Bronchial epithelial cell (primary cell): ENCODE data around the gene CIT. TPM values are rescaled to one million over a fixed set of nuclear protein-coding genes. Genes with fewer than 3 reads are reported as not detected.

ENCODE experiments used
- DNase-seq: peaks from one replicate; pipeline ENCODE4 v3.0.0-alpha.2; 2010; ENCODE audit warnings: low read depth
- FAIRE-seq: peaks from 2 replicates; lab custom pipeline; 2011; peaks lifted over from hg19 to GRCh38; lab: Jason Lieb, UNC
- H3K27me3 ChIP-seq: 2 replicates; pipeline ENCODE4 v1.5.1; 2011; ENCODE audit warnings: low read length; ENCODE audit not compliant: control insufficient read depth, insufficient read depth
- H3K36me3 ChIP-seq: 2 replicates; pipeline ENCODE4 v1.5.1; 2011; ENCODE audit warnings: low read length; ENCODE audit not compliant: control insufficient read depth, insufficient read depth
- H3K4me3 ChIP-seq: 2 replicates; pipeline ENCODE4 v1.5.1; 2011; ENCODE audit warnings: mild to moderate bottlenecking, low read depth, low read length, control low read depth
- CTCF ChIP-seq: IDR thresholded peaks from 2 replicates; pipeline ENCODE4 v1.5.1; 2011; ENCODE audit warnings: mild to moderate bottlenecking, moderate library complexity, low read length, control low read depth, inconsistent platforms; ENCODE audit not compliant: insufficient read depth, severe bottlenecking
- total RNA-seq: library from RNA; depleted of rRNA; stranded (reverse); fragments of >200 nt; gene quantifications from 2 replicates; pipeline ENCODE4 v1.2.1, GENCODE V29; 2014

CIT gene
- total RNA-seq, 1 donor from 2014 or later, result 0.79 TPM

GRCh38 chr12:119784673-119785072 lies 92.4 kb downstream of the CIT start:
- H3K4me3 ChIP-seq, result no peak overlapping the region
- no peaks in the 10 kb centered on the region for H3K36me3 ChIP-seq
- no peak for FAIRE-seq
- DNase-seq, result no peak
- no peak for TF ChIP-seq CTCF
- H3K27me3 ChIP-seq, result no peaks in the 10 kb centered on the region

DNA sequence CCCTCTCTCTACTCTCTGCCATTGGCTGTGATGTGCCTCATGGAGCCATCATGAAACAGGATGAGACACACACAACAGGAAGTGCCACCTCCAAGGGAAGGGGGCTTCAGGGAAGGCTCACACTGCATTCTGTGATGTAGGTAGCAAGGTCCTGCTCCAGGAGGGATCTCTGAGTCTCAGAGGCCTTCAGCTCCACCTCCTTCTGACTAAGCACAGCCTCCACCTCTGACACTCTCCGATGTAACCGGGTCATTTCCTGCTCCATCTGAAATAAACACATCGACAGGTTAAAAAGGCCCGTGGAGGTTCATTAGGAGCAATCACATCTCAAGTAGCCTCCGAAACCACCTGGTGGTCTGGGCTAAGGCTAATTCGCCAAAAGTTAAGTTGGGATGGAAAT lies 93.3 kb downstream of the CIT start:
- FAIRE-seq, result no peak
- no peak overlapping the region for H3K4me3 ChIP-seq
- no peak for TF ChIP-seq CTCF
- H3K27me3 ChIP-seq, result no peaks in the 10 kb centered on the region
- DNase-seq, result no peak
- H3K36me3 ChIP-seq, result no peaks in the 10 kb centered on the region

DNA sequence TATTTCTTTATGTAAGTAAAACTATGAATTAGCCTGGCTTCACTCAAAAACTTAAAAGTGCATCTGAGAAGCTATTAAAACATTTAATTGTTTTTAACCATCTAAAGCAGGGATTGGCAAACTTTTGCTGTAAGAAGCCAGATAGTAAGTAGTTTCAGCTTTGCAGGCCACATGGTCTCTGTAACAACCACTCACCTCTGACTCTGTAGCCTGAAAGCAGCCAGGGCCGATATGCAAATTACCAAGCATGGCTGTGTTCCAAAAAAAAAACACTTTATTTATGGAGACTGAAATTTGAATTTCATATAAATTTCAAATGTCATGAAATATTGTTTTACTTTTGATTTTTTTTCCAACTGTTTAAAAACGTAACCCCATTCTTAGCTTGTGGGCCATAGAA lies 95.3 kb downstream of the CIT start:
- DNase-seq (no peak), FAIRE-seq (no peak)
- Histone ChIP-seq H3K36me3 (no peaks in the 10 kb centered on the region), H3K27me3 (no peaks in the 10 kb centered on the region), H3K4me3 (no peak overlapping the region)
- no peak for TF ChIP-seq CTCF

GRCh38 chr12:119780786-119781434 lies 96.2 kb downstream of the CIT start:
- no peaks in the 10 kb centered on the region for H3K27me3 ChIP-seq
- FAIRE-seq (no peak), DNase-seq (peak; percentile 80)
- H3K4me3 ChIP-seq, result no peak overlapping the region
- H3K36me3 ChIP-seq, result no peaks in the 10 kb centered on the region
- peak; percentile 71 for TF ChIP-seq CTCF

DNA sequence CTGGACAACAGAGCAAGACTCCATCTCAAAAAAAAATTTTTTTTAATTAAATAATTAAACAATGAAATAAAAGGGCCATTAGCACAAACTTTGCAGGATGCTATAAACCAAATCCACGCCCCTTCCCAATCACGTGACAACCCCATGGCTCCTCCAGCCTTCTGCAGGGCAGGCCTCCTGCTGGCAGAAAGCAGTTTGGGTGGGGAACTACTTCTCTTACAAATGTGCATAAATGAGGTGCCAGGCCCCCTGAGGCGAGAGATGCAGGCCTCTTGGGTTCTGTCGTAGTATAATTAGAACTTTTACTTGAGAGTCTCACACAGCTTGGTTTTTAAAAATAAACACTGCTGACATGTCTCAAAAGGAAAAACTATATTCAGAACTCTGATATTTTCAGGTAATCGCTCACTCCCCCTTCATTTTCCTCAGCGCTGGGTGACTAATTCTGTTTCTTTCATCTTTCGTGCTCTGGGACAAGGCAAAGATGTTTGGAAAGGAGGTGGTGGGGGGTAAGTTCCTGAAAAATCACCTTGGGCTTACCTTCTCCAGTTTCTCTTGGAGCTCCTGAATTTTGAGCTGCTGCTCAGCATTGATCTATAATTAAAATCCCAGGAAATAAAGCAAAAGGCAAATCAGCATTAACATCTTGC lies 101.7 kb downstream of the CIT start:
- DNase-seq (no peak), FAIRE-seq (no peak)
- no peak for TF ChIP-seq CTCF
- peaks cover 2% of the 10 kb centered on the region for H3K36me3 ChIP-seq
- H3K27me3 ChIP-seq, result no peaks in the 10 kb centered on the region
- H3K4me3 ChIP-seq, result no peak overlapping the region
